Nephron progenitor cell (in vitro differentiated cells): ENCODE results near the gene TARBP1.

Source experiments
- DNase-seq: peaks from one replicate; pipeline ENCODE4 v3.0.0; 2021
- H3K27ac Mint-ChIP-seq: 2 replicates; pipeline ENCODE4 v1.8.0; 2021; ENCODE audit warnings: mild to moderate bottlenecking, moderate library complexity, mixed read lengths
- H3K27me3 Mint-ChIP-seq: 2 replicates; pipeline ENCODE4 v1.8.0; 2021; ENCODE audit warnings: mild to moderate bottlenecking, low read depth, mixed read lengths; ENCODE audit not compliant: poor library complexity
- H3K36me3 Mint-ChIP-seq: 2 replicates; pipeline ENCODE4 v1.8.0; 2021; ENCODE audit warnings: low read depth, mixed read lengths
- H3K4me1 Mint-ChIP-seq: 2 replicates; pipeline ENCODE4 v1.8.0; 2021; ENCODE audit warnings: mixed read lengths
- H3K4me3 Mint-ChIP-seq: 2 replicates; pipeline ENCODE4 v1.8.0; 2021; ENCODE audit warnings: mild to moderate bottlenecking, moderate library complexity, mixed read lengths
- H3K9me3 Mint-ChIP-seq: 2 replicates; pipeline ENCODE4 v1.8.0; 2021; ENCODE audit warnings: mild to moderate bottlenecking, moderate library complexity, mixed read lengths
- TF ChIP-seq, protein P1 (sequence below): fragments of 200-600 bp; sonication (generic); IDR thresholded peaks from 2 replicates; pipeline ENCODE4 v1.5.0; 2021; ENCODE audit warnings: antibody characterized with exemption

TARBP1 gene

DNA sequence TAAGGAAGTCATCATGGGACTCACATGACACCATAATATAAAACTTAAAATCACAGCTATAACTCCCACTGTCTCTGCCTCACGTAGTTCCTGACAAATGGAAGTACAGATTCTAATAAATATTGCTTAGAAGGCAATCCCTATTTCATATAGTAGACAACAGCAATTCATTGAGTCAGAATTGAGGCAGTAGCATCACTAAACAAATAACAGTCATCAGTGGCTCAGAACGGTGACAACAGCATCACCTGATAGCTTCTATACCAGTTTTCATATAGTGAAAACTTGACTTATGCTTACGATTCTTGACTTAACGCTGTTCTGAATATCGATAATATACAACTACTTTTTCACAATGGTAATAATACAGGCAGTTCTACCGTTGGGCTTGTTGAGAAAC, 12.0 kb downstream of the TARBP1 start:
- no peaks in the 10 kb centered on the region for H3K27me3 Mint-ChIP-seq

DNA sequence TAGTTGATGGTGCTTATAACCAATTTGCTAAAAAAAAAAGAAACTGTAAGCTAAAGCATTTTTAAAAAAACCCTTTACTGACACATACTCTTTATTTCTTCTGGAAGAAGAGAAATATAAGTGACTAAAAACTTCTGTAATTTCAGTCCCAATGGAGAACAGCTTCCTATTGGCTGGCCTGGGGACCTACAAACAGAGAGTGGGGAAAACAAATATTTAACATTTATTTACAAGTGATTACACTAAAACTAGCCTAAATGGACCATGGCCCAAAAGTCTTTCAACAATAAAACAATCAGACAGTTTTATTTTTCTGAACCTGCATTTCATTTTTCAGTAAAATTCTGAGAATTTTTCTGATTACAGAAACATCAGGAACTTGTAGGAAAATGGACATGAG, 15.2 kb downstream of the TARBP1 start:
- TF ChIP-seq, protein P1, sequence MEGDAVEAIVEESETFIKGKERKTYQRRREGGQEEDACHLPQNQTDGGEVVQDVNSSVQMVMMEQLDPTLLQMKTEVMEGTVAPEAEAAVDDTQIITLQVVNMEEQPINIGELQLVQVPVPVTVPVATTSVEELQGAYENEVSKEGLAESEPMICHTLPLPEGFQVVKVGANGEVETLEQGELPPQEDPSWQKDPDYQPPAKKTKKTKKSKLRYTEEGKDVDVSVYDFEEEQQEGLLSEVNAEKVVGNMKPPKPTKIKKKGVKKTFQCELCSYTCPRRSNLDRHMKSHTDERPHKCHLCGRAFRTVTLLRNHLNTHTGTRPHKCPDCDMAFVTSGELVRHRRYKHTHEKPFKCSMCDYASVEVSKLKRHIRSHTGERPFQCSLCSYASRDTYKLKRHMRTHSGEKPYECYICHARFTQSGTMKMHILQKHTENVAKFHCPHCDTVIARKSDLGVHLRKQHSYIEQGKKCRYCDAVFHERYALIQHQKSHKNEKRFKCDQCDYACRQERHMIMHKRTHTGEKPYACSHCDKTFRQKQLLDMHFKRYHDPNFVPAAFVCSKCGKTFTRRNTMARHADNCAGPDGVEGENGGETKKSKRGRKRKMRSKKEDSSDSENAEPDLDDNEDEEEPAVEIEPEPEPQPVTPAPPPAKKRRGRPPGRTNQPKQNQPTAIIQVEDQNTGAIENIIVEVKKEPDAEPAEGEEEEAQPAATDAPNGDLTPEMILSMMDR = no peak
- DNase-seq = no peak
- Mint-ChIP-seq H3K27me3 (no peaks in the 10 kb centered on the region), H3K27ac (no peak overlapping the region), H3K36me3 (peaks cover 75% of the 10 kb centered on the region), H3K9me3 (no peaks in the 10 kb centered on the region), H3K4me1 (peaks cover 6% of the 10 kb centered on the region), H3K4me3 (no peak overlapping the region)

More for the DNA sequence above, 12.0 kb downstream of the TARBP1 start:
- no peak for DNase-seq
- TF ChIP-seq, protein P1 = no peak
- no peak overlapping the region for H3K4me3 Mint-ChIP-seq
- peaks cover 7% of the 10 kb centered on the region for H3K4me1 Mint-ChIP-seq
- no peaks in the 10 kb centered on the region for H3K9me3 Mint-ChIP-seq
- H3K36me3 Mint-ChIP-seq = peaks cover 62% of the 10 kb centered on the region
- H3K27ac Mint-ChIP-seq = no peak overlapping the region

DNA sequence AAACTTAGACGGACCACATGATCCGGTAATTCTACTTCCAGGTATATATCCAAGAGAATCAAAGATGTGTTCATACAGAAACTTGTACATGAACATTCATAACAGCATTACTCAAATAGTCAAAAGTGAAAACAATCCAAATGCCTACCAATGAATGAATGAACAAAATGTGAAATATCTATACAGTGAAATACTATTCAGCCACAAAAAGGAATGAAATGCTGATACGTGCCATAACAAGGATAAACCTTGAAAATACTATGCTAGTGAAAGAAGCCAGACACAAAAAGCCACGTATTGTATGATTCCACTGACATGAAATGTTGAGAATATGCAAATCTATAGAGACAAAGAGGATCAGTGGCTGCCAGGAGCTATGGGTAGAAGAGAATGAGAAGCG, 18.3 kb downstream of the TARBP1 start:
- Mint-ChIP-seq H3K4me3 (no peak overlapping the region), H3K27ac (no peak overlapping the region), H3K9me3 (no peaks in the 10 kb centered on the region), H3K27me3 (no peaks in the 10 kb centered on the region), H3K36me3 (peaks cover 68% of the 10 kb centered on the region), H3K4me1 (no peaks in the 10 kb centered on the region)
- TF ChIP-seq, protein P1 = no peak
- DNase-seq = no peak

DNA sequence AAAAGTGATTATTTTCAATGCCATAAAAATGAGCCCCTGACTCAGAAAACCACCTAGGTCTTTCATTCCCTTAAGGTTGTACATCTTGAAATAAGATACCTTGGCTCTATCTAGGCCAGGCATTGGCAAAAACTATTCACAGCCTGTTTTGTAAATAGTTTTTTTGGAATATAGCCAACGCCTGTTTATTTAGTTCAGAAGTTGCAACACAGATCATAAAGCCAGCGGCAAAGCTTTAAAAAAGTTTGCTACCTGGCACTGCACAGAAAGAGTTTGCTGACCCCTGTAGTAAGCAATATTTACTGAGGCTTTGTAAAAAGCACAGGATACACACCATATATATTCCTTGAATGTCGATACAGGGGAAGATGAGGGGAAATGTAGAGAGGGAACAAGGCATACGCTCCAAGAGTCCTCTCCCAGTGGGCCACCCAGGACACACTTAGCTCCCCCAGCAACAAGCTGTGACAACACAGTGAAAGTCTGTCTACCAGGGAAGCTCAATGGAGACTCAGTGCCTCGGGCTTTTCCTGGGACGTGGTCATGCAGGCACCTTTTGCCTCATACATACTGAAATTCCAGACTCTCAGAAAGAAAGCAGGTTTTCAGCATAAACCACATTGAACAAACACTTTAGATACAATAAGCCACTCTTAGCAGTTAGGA, 20.5 kb downstream of the TARBP1 start:
- DNase-seq = no peak
- TF ChIP-seq, protein P1 = no peak
- Mint-ChIP-seq H3K27me3 (no peaks in the 10 kb centered on the region), H3K36me3 (peaks cover 75% of the 10 kb centered on the region), H3K9me3 (no peaks in the 10 kb centered on the region), H3K4me3 (no peak overlapping the region), H3K4me1 (no peaks in the 10 kb centered on the region), H3K27ac (no peak overlapping the region)

DNA sequence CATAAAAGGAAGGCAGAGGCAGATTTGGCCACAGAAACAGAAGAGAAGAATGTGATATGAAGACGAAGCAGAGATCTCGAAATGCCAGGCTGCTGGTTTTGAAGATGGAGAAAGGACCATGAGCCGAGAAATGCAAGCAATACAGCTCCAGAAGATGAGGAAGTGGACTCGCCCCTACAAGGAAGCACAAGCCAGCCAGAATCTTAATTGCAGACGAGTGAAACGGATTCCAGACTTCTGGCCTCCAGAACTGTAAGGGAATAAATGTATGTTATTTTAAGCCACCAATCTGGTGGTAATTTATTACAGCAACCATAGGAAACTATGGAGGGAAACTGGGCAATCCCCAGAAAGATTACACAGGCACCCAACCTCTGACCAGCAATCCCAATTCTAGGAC, 24.1 kb downstream of the TARBP1 start:
- H3K36me3 Mint-ChIP-seq = peaks cover 56% of the 10 kb centered on the region
- H3K4me3 Mint-ChIP-seq = no peak overlapping the region
- H3K4me1 Mint-ChIP-seq = no peaks in the 10 kb centered on the region
- TF ChIP-seq, protein P1 = no peak
- H3K27me3 Mint-ChIP-seq = no peaks in the 10 kb centered on the region
- H3K27ac Mint-ChIP-seq = peak overlapping the region; percentile 5
- DNase-seq = no peak
- no peaks in the 10 kb centered on the region for H3K9me3 Mint-ChIP-seq

DNA sequence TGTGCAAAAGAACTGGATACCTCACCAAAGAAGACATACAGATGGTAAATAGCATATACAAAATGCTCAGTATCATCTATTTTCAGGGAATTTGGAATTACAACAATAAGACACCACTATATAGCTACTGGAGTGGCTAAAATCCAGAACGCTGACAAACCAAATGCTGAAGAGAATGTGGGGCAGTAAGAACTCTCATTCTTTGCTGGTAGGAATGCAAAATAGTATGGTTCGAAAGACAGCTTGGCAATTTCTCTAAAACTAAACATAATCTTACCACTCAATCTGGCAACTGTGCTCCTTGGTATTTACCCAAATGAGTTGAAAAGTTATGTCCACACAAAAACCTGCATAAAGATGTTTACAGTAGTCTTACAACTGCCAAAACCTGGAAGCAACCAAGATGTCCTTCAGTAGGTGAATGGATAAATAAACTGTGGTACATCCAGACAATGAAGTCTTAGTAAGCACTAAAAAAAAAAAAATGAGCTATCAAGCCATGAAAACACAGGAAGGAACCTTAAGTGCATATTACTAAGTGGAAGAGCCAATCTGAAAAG, 26.5 kb downstream of the TARBP1 start:
- H3K27me3 Mint-ChIP-seq = no peaks in the 10 kb centered on the region
- no peak for DNase-seq
- H3K9me3 Mint-ChIP-seq = no peaks in the 10 kb centered on the region
- peak overlapping the region; percentile 5 for H3K27ac Mint-ChIP-seq
- TF ChIP-seq, protein P1 = no peak
- no peak overlapping the region for H3K4me3 Mint-ChIP-seq
- H3K36me3 Mint-ChIP-seq = peaks cover 61% of the 10 kb centered on the region
- H3K4me1 Mint-ChIP-seq = no peaks in the 10 kb centered on the region
